Smooth muscle cell (in vitro differentiated cells): Measurements from ENCODE around the gene EEF1AKMT1. TPM values are rescaled to one million over a fixed set of nuclear protein-coding genes. Genes with fewer than 3 reads are reported as not detected.
A peak's percentile ranks its signal among the peaks of the same experiment; 100 is the strongest.

ENCODE experiments used
- DNase-seq: peaks from one replicate; lab custom pipeline; 2025; ENCODE audit not compliant: unreplicated experiment; lab: John Stamatoyannopoulos, UW
- H2AFZ ChIP-seq: fragments of 200-600 bp; sonication (generic); 2 replicates; pipeline ENCODE4 v1.6.0; 2016; ENCODE audit warnings: antibody characterized with exemption, low read depth, mild to moderate bottlenecking
- H3F3A ChIP-seq: fragments of 200-600 bp; sonication (generic); 2 replicates; pipeline ENCODE4 v1.6.0; 2017; ENCODE audit warnings: antibody characterized with exemption, low read depth
- H3K27ac ChIP-seq: fragments of 200-600 bp; sonication (generic); 2 replicates; pipeline ENCODE4 v1.5.1; 2016; ENCODE audit warnings: low read depth, mild to moderate bottlenecking
- H3K27me3 ChIP-seq: fragments of 200-600 bp; sonication (generic); 2 replicates; pipeline ENCODE4 v1.6.1; 2016; ENCODE audit warnings: low read depth, mild to moderate bottlenecking
- H3K36me3 ChIP-seq: fragments of 200-600 bp; sonication (generic); 2 replicates; pipeline ENCODE4 v1.5.1; 2016; ENCODE audit warnings: low read depth
- H3K4me1 ChIP-seq: fragments of 200-600 bp; sonication (generic); 2 replicates; pipeline ENCODE4 v1.5.1; 2016; ENCODE audit warnings: low read depth
- H3K4me2 ChIP-seq: fragments of 200-600 bp; sonication (generic); 2 replicates; pipeline ENCODE4 v1.6.0; 2016; ENCODE audit warnings: mild to moderate bottlenecking
- H3K4me3 ChIP-seq: fragments of 200-600 bp; sonication (generic); 2 replicates; pipeline ENCODE4 v1.5.1; 2016; ENCODE audit warnings: mild to moderate bottlenecking
- H3K79me2 ChIP-seq: fragments of 200-600 bp; sonication (generic); 2 replicates; pipeline ENCODE4 v1.6.0; 2016; ENCODE audit warnings: low read depth, mild to moderate bottlenecking
- H3K9ac ChIP-seq: fragments of 200-600 bp; sonication (generic); 2 replicates; pipeline ENCODE4 v1.6.0; 2016; ENCODE audit warnings: low read depth
- H3K9me3 ChIP-seq: fragments of 200-600 bp; sonication (generic); replicated peaks from 2 replicates; pipeline ENCODE4 v1.5.1; 2016; ENCODE audit warnings: low read depth
- H4K20me1 ChIP-seq: fragments of 200-600 bp; sonication (generic); 2 replicates; pipeline ENCODE4 v1.6.0; 2016; ENCODE audit warnings: low read depth
- WGBS: methylation state at CpG from one replicate; pipeline ENCODE4 v1.1.7; 2016; ENCODE audit warnings: low lambda C conversion rate; 5-methylcytosine and 5-hydroxymethylcytosine counted together
- polyA plus RNA-seq: library from polyadenylated mRNA; unstranded; fragments of >200 nt; fragmentation: Nextera tagmentation; extraction: Ambion mirVana; gene quantifications from 2 replicates; pipeline ENCODE4 v1.2.1, GENCODE V29; 2016
- total RNA-seq: library from RNA; depleted of rRNA; stranded (reverse); fragments of >200 nt; gene quantifications from 2 replicates; pipeline ENCODE4 v1.2.3, GENCODE V29; 2014
- TF ChIP-seq, protein P1 (sequence below): fragments of 200-600 bp; sonication (generic); IDR thresholded peaks from 2 replicates; pipeline ENCODE4 v1.5.1; 2017; ENCODE audit warnings: borderline replicate concordance, mild to moderate bottlenecking, antibody characterized with exemption; ENCODE audit not compliant: insufficient read depth, poor library complexity, severe bottlenecking

Gene EEF1AKMT1
- total and polyA plus RNA-seq, 2 experiments from 2014 or later: 15.0 to 17.3 TPM

DNA sequence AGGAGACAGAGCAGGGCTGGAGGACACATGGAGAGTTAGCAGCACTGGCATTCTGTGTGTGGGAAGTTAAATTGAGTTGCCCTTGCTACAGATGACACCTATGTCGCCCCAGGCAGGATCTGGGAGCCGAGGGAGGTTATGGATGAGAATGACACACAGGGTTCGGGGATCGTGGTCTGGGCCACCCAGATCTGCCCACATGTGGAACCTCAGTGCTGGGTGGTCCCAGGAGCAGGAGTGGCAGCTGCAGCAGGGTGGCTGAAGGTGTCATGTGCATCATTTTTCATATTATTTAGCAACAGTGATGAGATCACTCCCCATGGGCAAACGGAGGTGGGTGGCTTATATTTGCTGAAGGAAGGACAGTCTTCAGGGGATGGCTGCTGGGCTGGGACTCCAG is 67.1 kb downstream of the EEF1AKMT1 start:
- DNase-seq: no peak
- Histone ChIP-seq H3K36me3 (no peaks in the 10 kb centered on the region), H3K4me1 (peaks cover 13% of the 10 kb centered on the region), H4K20me1 (no peaks in the 10 kb centered on the region), H3K9ac (no peak overlapping the region), H3K27ac (no peak overlapping the region), H3K9me3 (no peaks in the 10 kb centered on the region), H2AFZ (no peak overlapping the region), H3K79me2 (no peaks in the 10 kb centered on the region), H3K4me2 (no peak overlapping the region), H3K4me3 (no peak overlapping the region), H3K27me3 (peaks cover 7% of the 10 kb centered on the region), H3F3A (no peaks in the 10 kb centered on the region)
- TF ChIP-seq, protein P1, sequence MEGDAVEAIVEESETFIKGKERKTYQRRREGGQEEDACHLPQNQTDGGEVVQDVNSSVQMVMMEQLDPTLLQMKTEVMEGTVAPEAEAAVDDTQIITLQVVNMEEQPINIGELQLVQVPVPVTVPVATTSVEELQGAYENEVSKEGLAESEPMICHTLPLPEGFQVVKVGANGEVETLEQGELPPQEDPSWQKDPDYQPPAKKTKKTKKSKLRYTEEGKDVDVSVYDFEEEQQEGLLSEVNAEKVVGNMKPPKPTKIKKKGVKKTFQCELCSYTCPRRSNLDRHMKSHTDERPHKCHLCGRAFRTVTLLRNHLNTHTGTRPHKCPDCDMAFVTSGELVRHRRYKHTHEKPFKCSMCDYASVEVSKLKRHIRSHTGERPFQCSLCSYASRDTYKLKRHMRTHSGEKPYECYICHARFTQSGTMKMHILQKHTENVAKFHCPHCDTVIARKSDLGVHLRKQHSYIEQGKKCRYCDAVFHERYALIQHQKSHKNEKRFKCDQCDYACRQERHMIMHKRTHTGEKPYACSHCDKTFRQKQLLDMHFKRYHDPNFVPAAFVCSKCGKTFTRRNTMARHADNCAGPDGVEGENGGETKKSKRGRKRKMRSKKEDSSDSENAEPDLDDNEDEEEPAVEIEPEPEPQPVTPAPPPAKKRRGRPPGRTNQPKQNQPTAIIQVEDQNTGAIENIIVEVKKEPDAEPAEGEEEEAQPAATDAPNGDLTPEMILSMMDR: no peak
- WGBS: 88% methylated on average over 5 of the region's 5 CpGs

GRCh38 chr13:20704459-20705069 is 69.2 kb downstream of the EEF1AKMT1 start:
- Histone ChIP-seq H3K4me3 (peak overlapping the region; percentile 52), H3K4me2 (peak overlapping the region; percentile 65), H3K36me3 (no peaks in the 10 kb centered on the region), H2AFZ (no peak overlapping the region), H4K20me1 (no peaks in the 10 kb centered on the region), H3K79me2 (no peaks in the 10 kb centered on the region), H3K27ac (no peak overlapping the region), H3K27me3 (peaks cover 7% of the 10 kb centered on the region), H3K4me1 (peaks cover 13% of the 10 kb centered on the region), H3F3A (no peaks in the 10 kb centered on the region), H3K9ac (no peak overlapping the region), H3K9me3 (no peaks in the 10 kb centered on the region)
- DNase-seq: no peak
- WGBS: 61% methylated on average over 10 of the region's 20 CpGs
- TF ChIP-seq, protein P1: no peak

- Histone ChIP-seq H3F3A (no peaks in the 10 kb centered on the region), H3K27me3 (peaks cover 7% of the 10 kb centered on the region), H3K4me1 (peaks cover 13% of the 10 kb centered on the region), H3K4me2 (peak overlapping the region; percentile 75), H2AFZ (no peak overlapping the region), H3K9me3 (no peaks in the 10 kb centered on the region), H3K9ac (no peak overlapping the region), H3K4me3 (peak overlapping the region; percentile 52), H4K20me1 (no peaks in the 10 kb centered on the region), H3K27ac (no peak overlapping the region), H3K79me2 (no peaks in the 10 kb centered on the region), H3K36me3 (no peaks in the 10 kb centered on the region)
- TF ChIP-seq, protein P1: peak; percentile 68
- peak; percentile 28 for DNase-seq
- under 1% methylated on average over 61 of the region's 98 CpGs for WGBS
Measured at GRCh38 chr13:20703780-20704458, 69.8 kb downstream of the EEF1AKMT1 start.
